Activated effector memory CD4-positive, alpha-beta T cell treated with anti-CD3 and anti-CD28 coated beads, Interleukin-2, amount 50 U/mL, for 16 hours (primary cell): ENCODE measurements around the gene RHBDF2.
A peak's percentile ranks its signal among the peaks of the same experiment; 100 is the strongest.
"Not testable (repeated sequence)": the region's sequence is repeated elsewhere in the genome, so short reads cannot be mapped to it uniquely, and the experiment has no call there.

ENCODE experiments used
- DNase-seq: peaks from one replicate; pipeline ENCODE4 v3.0.0-alpha.2; 2020

The RHBDF2 gene

DNA sequence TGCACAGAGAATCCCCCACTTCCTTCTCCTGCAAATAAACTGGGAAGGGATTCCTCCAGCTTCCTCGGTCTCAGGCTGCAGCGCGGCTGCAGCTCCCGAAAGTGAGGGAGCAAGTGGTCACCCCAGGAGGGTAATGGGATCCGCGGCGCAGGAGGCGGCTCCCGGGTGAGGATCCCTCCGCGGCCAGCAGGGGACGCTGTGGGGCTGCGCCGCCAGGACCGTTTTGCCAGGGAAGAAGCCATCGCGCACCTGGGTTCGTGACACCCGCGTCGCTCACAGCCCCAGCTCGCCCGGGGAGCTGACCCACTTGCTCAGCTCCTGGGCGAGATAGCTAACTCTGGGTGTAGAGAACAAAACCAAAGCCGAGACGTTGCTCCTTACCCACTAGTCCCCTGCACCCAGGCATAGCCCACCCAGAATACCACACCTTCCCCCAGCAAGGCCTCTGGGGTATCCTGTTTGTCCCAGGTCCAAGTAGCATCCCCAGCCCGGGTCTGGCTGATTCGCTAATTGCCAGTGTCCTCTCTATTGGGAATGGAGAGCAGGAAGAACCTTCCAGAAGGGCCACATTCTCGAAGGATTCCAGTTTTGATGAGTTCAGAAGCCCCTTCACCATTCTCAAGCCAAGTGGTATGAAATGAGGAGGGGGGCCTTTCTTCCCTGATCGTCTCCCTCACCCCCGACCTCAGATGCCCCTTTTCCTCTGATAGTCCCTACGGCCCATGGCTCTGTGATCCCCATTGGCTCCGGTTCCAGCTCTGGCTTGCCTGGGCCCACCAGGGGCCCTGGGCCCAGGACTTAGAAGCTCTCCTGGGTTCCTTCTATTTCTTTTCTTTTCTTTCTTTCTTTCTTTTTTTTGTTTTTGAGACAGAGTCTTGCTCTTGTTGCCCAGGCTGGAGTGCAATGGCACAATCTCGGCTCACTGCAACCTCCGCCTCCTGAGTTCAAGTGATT, 22.1 kb upstream of the RHBDF2 start:
- DNase-seq, result peak; percentile 94

DNA sequence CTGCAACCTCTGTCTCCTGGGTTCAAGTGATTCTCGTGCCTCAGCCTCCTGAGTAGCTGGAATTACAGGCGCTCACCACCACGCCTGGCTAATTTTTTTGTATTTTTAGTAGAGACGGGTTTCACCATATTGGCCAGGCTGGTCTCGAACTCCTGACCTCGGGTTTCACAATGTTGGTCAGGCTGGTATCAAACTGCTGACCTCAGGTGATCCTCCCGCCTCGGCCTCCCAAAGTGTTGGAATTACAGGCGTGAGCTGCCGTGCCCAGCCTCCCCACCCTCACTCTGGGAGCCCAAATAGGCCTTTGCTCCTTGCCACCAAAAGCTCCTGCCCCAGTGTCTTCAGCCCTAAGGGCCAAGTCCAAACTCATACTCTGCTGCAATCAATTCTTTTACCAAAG, 20.5 kb upstream of the RHBDF2 start:
- not testable (repeated sequence) for DNase-seq

DNA sequence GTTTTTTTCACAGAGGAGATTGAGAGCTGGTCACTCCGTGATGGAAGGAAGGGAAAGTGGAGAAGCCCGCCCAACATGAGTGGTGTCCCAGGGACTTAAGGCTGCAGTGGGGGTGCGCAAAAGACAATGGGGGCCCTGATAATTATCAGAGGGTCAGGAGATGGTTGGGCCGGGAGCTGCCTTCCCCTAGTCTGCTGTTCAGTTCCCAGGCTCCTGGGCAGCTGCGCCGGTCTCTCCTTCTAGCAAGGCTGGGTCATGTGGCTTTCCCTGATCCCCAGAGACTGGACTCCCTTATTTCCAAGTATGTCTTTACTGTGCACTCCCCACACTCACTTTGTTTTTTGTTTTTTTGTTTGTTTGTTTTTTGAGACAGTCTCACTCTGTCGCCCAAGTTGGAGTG, 20.0 kb upstream of the RHBDF2 start:
- no peak for DNase-seq

DNA sequence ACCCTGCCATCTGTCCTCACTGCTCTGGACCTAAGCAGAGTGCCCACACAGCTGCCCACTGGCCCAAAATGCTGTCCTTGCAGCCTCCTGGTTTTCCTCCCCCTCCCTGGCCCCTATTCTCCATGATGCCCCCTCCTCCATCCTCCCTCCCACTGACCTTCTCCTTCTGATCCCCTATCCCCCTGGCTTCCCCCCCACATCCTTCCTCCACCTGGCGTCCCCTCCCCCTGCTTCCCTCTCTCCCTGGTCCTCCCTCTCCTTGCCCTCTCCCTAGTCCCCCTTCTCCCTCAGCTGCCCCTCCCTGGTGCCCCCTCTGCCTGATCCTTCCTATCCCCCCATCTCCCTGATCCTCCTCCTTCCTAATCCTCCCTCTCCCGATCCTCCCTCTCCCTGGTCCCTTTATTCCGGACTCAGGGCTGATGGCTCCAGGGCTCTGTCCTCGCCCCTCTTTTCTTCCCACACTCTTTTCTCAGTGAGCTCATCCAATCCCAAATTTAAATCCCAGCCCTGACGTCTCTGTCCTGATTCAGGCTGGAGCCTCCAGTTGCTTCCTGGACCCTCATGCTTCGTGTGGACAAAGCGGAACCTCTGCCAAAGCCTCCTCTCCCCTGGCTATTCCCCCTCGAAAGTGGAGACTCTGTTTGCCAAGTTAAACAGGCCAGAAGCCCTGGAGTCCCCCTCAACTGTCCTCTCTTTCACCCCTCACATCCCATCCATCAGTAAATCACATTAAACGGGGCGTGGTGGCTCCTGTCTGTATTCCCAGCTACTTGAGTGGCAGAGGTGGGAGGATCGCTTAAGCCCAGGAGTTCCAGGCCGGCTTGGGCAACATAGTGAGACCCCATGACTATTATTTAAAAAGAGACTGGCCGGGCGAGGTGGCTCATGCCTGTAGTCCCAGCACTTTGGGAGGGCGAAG, 18.1 kb upstream of the RHBDF2 start:
- DNase-seq, result no peak

DNA sequence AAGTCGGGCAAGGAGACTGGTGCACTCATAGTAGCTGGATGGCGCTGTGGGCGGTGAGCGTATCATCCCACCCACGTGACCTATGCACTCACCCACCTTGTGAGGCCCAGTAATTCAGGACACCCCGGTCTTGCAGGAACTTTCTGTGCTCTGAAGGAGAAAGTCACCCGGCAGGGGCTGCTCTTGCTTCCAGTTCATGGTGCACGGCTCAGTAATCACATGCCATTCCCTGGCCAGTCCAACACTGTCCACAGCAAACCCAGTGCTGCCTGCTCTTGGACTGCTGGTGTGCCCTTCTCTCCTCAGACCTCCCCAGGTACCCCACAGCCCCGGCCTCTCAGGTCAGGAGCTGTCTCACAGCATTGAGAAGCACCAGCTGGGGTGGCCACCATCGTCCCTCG, 16.4 kb upstream of the RHBDF2 start:
- no peak for DNase-seq

DNA sequence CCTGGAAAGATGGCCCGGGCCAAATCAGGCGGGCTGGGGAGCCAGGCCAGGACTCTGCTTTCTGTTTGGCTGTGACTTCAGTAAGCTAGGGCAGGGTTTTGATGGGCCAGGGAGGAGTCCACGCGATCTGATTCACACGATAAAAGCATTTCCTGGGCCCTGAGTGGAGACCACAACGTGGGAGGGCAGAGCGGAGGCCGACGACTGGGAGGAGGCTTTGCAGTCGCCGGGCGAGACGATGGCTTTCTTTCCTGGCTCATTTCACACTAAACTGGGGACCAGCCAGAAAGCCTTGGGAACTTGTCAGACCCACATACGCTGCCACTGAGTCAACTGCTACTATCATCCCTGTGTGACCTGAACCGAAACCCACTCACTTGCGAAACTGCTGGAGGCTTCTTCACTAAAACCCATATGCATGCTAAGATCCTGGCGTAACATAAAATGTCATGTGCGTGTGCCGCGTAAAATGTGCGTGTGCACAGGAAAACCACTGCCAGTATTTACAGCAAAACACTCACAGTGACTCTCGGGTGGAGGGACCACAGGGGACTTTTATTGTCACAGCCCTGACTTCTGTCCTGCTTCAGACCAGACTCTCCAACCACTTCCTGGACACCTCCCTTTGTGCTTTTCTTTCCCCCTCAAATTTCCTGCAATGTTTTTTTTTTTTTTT, 14.2 kb upstream of the RHBDF2 start:
- DNase-seq, result peak; percentile 92

DNA sequence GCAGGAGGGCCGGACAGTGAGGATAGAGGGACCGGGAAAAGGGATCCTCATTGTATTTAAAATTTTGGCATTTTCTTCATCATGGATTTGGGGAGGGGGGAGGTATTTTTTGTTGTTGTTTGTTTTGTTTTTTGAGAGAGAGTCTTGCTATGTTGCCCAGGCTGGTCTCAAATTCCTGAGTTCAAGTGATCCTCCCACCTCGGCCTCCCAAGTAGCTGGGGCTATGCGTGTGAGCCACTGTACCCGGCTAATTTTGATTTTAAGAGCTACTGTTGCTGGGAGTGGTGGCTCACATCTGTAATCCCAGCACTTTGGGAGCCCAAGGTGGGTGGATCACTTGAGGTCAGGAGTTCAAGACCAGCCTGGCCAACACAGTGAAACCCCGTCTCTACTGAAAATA, 13.1 kb upstream of the RHBDF2 start:
- DNase-seq, result not testable (repeated sequence)

DNA sequence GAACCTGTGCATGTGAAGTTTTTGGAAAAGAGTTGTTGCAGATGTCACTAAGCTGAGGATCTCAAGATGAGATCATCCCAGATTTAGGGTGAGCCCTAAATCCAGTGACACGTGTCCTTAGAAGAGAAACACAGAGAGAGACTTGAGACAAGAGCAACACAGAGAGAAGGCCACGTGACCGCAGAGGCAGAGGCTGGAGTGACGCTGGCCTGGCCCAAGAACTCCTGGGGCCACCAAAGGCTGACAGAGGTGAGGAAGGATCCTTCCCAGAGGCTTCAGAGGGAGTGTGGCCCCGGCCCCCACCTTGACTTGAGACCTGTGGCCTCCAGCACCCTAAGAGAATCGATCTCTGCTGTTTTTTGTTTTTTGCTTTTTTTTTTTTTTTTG, 12.1 kb upstream of the RHBDF2 start:
- no peak for DNase-seq

DNA sequence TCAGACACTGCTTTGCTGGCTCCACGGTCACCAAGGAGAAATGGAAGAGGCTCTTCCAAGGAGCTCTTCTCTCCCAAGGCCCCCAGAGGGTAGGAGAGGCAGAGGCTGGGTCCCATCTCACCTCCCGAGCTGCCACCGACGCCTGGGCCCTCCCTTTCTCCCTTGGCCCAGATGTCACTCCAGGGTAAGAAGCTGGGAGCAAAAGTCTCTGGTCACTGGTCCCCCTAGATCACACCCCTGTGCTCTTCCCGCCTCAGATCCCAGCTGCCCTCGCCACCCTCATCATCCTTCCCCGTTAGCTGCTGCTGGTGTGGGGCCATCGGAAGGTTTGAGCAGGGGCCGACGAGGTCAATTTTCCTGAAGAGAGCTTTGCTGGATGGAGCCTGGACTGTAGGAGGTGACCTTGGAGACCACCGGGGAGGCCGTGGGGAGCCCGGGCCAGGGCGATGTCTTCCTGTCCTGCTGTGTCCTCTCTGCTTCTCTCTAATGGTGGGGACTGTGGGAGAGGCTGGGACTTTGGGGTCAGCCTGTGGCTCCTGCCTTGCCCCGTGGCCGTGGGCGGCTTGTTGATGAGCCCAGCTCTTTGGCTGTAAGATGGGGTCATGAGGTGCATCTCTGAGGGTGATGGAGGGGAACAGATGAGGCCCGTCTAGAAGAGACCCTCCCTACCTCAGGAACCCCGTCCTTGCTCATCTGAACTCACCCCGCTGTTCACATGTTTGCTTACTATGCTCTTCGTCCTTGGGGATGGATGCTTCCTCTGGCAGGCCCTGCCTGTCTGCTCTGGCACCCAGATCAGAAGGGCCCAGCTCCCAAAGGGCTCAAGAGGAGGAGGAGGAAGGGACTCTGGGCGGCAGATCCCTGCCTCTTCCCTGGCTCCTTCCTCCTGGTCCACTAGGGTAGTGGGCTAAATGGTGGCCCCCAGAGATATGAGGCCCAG, 11.4 kb upstream of the RHBDF2 start:
- no peak for DNase-seq

DNA sequence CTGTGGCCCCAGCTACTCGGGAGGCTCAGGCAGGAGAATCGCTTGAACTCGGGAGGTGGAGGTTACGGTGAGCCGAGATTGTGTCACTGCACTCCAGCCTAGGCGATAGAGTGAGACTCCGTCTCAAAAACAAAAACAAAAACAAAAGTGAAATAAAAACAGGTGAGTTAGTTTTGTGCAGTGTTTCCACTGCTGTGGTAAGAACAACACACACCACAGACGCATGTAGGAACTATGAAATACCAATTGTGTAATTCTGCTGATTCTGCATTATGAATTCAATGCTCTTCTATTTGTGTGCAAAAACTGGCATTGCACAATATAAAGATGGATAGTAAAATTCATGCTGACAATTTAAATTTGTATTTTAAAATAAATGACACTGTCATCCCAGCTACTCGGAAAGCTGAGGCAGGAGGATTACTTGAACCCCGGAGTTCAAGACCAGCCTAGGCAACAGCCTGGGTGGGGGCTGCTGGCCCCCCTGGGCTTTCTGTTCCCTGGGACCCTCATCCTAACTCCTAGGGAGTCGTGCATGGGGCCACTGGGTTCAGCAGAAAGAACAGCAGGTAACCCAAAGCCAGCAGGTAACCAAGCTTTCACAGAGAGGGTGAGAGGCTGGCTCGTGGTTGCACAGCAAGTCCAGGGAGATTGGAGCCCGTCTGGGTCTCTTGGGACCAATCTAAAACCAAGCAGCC, 10.6 kb upstream of the RHBDF2 start:
- no peak for DNase-seq

DNA sequence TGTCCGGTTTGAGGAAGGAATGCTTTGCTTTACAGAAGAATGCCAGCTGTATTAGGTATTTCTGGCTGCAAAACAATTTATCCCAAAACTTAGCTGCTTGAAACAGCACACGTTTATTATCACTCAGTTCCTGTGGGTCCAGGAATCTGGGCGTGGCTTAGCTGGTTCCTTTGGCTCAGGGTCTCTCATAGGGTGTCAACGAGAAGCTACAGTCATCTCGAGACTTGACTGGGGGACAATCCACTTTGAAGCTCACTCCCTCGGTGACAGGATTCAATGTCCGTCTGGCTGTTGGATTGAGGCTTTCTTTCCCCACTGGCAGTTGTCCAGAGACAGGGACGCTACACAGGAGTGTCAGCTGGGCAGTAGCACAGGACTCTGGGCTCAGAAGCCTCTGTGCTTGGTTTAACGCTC, 9.6 kb upstream of the RHBDF2 start:
- DNase-seq, result no peak

DNA sequence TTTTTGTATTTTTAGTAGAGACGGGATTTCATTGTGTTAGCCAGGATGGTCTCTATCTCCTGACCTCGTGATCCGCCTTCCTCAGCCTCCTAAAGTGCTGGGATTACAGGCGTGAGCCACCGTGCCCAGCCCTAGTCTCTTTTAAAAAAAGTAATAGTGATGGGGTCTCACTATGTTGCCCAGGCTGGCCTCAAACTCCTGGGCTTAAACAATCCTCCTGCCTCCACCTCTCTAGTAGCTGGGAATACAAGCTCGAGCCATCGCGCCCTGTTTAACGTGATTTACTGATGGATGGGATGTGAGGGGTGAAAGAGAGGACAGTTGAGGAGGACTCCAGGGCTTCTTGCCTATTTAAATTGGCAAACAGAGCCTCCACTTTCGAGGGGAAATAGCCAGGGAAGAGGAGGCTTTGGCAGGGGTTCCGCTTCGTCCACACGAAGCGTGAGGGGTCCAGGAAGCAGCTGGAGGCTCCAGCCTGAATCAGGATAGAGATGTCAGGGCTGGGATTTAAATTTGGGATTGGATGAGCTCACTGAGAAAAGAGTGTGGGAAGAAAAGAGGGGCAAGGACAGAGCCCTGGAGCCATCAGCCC, 7.3 kb upstream of the RHBDF2 start:
- DNase-seq, result not testable (repeated sequence)

DNA sequence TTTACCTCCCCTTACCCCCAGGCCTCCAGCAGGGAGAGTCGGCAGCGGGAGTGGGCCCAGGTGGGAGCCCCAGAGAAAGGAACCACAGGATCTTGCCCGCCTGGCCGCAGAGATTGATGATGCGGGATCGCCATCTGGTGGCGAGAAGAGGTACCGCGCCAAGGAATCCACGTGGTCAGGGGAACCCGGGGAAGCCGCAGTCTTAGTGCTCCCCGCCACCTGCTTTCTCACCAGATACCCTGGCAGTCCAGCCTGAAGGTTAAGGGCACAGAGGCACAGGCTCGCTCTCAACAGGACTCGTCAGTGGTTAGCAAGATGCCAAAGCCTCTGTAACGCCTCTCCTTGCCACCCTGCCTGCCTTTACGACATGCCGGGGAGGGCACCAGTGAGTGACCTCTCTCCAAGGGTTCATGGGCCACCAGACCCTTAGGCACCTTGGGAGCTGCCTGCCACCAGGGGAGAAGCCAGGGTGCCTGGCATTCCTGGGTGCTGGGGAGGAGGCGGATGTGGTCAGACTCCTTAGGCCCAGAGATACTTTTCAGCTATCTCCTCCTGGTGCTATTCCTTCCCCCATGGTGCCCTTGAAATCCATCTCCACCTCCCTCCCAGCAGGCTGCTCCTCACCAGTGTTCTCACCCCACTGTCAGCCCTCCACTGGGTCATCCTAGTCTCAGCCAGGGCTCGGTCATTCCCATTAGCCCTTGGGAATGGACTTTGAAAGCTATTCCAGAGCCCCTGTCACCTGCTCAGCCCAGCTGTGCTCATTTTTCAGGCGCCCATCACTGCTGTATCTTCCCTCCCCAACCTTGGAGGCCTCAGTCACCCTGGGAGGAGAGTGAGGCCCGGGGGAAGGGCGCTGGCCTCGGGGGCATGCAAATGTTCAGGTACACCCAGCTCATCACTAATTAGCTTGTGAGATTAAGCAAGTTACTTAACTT, 5.5 kb upstream of the RHBDF2 start:
- DNase-seq, result peak; percentile 95

DNA sequence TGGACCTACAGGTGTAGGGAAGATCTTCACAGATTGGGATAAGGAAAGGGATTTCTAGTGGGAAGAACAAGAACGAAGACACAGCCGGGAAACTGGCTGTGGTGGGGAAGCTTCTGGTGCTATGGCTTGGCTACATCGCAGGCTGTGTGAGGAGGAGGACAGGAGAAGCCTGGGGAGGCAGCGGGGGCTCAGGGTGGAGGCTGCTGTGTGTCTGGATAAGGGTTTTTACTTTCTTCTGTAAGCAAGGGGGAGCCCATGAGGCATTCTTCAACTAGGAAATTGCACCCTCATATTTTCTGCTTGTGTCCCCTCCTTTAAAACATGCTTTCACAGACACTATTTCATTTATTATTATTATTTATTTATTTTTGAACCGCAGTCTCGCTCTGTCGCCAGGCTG, 2.9 kb upstream of the RHBDF2 start:
- DNase-seq, result no peak

DNA sequence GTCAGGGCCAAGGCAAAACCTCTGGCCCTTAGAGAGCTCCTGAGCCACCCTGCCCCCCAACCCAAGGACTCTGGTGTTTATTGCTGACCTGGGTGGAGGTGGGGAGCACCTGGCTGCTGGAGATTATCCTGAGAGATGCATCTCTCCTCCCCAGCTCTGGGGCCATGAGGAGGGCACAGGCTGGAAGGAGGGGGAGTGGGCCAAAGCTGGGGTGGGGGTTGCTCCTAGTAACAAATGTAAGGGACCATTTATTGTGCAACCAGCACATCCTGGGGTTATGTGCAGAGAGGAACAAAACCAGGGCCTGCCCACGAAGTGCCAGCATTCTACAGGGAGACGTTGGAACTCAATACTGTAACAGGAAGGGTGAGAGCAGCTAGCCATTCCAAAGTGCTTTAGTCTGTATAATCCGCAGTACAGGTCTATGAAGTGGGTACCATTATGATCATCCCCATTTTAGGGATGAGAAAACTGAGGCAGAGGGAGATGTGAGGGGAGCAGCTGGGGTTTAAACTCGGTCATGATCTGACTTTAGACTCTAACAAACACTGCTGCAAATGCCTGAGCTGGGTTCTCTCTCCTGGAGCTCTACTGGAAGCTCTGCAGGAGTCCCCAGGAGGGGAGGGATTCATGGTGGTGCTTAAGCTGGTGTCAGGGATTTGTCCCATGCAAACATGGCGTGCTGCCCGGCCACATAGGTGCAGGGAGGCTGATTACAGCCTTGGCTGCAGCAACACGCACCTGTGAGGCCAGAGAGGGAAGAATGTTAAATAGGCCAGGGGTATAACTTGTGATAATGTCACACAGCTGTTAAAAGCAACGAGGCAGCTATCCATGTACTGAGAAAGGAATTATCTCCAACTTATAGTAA, 1.4 kb upstream of the RHBDF2 start:
- no peak for DNase-seq

DNA sequence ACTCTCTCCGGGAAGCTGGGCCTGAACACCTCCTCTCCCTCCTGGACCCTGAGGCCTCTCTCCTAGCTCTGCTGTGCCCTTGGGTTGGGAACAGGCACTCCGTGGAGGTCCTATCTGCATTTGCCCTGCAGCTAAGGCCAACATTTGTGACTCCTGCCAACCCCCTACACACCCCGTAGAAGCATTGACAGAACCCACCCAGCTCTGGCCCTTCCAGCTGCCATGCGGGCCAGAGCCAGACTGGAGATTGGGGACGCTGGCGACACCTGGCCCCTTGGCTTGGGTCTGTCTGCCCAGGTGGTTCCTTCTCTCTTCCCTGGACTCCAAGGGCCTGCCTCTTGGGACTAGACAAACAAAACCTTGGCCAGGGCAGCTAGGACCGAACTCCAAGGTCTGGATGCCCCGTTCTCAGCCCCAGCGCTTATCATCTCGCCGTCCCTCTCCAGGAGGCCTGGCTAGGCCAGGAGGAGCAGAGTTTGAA, 644 bp upstream of the RHBDF2 start:
- DNase-seq, result no peak

DNA sequence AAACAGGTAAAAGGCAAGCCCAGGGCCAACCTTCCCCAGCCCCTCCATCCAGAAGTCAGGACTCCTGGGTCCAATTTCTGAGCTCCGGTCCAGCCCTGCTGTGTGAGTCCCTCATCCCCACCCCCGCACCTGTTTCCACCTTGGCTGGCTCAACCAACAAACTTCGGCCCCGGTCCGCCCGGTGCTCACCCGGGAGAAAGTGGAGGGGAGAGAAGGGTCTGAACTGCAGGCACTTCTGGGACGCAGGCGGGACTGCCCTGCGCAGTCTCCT, 541 bp downstream of the RHBDF2 start:
- DNase-seq, result no peak

DNA sequence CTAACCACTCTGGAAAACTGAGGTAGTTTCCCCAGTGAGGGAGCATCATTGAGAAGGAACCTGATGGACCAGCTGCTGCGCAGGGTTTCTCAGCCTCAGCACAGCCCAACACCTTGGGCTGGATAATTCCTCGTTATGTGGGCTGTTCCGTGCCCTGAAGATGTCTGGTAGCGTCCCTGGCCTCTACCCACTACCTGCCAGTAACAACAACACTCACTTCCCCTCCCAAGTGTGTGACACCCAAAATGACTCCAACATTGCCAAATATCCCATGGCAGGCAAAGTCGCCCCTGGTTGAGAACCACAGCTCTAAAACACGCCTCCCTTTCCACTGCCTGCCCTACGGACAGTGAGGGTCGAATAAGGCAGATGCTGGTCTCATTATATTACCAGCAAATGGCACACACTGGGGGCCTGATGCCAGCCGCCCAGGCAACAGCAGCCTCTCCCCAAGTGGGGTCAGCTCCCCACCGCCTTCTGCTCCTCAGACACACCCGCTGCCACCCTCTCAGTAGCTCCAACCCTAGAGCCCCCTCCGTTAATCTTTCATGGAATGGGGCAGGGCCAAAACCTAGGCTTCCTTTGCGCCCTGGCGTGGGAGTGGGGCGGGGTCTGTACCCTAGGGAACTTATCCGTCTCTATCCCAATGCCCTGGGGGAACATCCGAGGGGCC, 1.0 kb downstream of the RHBDF2 start:
- DNase-seq, result no peak
